GM23248 (cell line): ENCODE results near the gene KCNIP1. TPM values are rescaled to one million over a fixed set of nuclear protein-coding genes. Genes with fewer than 3 reads are reported as not detected.

ENCODE experiments used
- DNase-seq: peaks from one replicate; pipeline ENCODE4 v3.0.0-alpha.2; 2015
- H2AFZ ChIP-seq: fragments of 200-600 bp; sonication (generic); 2 replicates; pipeline ENCODE4 v1.6.1; 2016; ENCODE audit warnings: antibody characterized with exemption
- H3F3A ChIP-seq: fragments of 200-600 bp; sonication (generic); 2 replicates; pipeline ENCODE4 v1.6.1; 2016; ENCODE audit warnings: mild to moderate bottlenecking, antibody characterized with exemption, mixed run types; ENCODE audit not compliant: insufficient read depth
- H3K27ac ChIP-seq: fragments of 200-600 bp; sonication (generic); 2 replicates; pipeline ENCODE4 v1.5.1; 2016; ENCODE audit warnings: mild to moderate bottlenecking
- H3K27me3 ChIP-seq: fragments of 200-600 bp; sonication (generic); replicated peaks from 2 replicates; pipeline ENCODE4 v1.6.1; 2016; ENCODE audit warnings: mild to moderate bottlenecking; ENCODE audit not compliant: insufficient read depth
- H3K36me3 ChIP-seq: fragments of 200-600 bp; sonication (generic); 2 replicates; pipeline ENCODE4 v1.6.1; 2016; ENCODE audit warnings: low read depth, mild to moderate bottlenecking
- H3K4me1 ChIP-seq: fragments of 200-600 bp; sonication (generic); 2 replicates; pipeline ENCODE4 v1.6.1; 2016; ENCODE audit warnings: mild to moderate bottlenecking; ENCODE audit not compliant: insufficient read depth
- H3K4me2 ChIP-seq: fragments of 200-600 bp; sonication (generic); one replicate; pipeline ENCODE4 v1.6.1; 2016; ENCODE audit warnings: mild to moderate bottlenecking; ENCODE audit not compliant: unreplicated experiment
- H3K4me3 ChIP-seq: fragments of 200-600 bp; sonication (generic); 2 replicates; pipeline ENCODE4 v1.5.1; 2016; ENCODE audit warnings: mild to moderate bottlenecking
- H3K79me2 ChIP-seq: fragments of 200-600 bp; sonication (generic); 2 replicates; pipeline ENCODE4 v1.6.1; 2016; ENCODE audit warnings: mild to moderate bottlenecking; ENCODE audit not compliant: insufficient read depth
- H3K9ac ChIP-seq: fragments of 200-600 bp; sonication (generic); 2 replicates; pipeline ENCODE4 v1.6.1; 2016; ENCODE audit warnings: mild to moderate bottlenecking
- H3K9me2 ChIP-seq: fragments of 200-600 bp; sonication (generic); 2 replicates; pipeline ENCODE4 v1.6.1; 2016; ENCODE audit warnings: mixed run types, mild to moderate bottlenecking, moderate library complexity; ENCODE audit not compliant: insufficient read depth
- H3K9me3 ChIP-seq: fragments of 200-600 bp; sonication (generic); one replicate; pipeline ENCODE4 v1.6.1; 2017; ENCODE audit warnings: low read depth
- H4K20me1 ChIP-seq: fragments of 200-600 bp; sonication (generic); 2 replicates; pipeline ENCODE4 v1.6.0; 2016; ENCODE audit not compliant: insufficient read depth
- EZH2 ChIP-seq: fragments of 200-600 bp; sonication (generic); IDR thresholded peaks from 2 replicates; pipeline ENCODE4 v1.6.1; 2018; ENCODE audit warnings: antibody characterized with exemption, mild to moderate bottlenecking; ENCODE audit not compliant: insufficient read depth, poor library complexity, severe bottlenecking
- EZH2phosphoT487 ChIP-seq: fragments of 200-600 bp; sonication (generic); IDR thresholded peaks from 2 replicates; pipeline ENCODE4 v1.6.1; 2018; ENCODE audit warnings: antibody characterized with exemption, moderate library complexity, mild to moderate bottlenecking, low read depth; ENCODE audit not compliant: insufficient read depth
- WGBS, 2 experiments: methylation state at CpG; one replicate each; pipeline ENCODE4 v1.1.6; 2015 to 2017; ENCODE audit warnings: low lambda C conversion rate in 2 of 2, low coverage in 1 of 2; ENCODE audit errors: missing lambda C conversion rate in 2 of 2; 5-methylcytosine and 5-hydroxymethylcytosine counted together
- in situ Hi-C: fragments of 300-500 bp; cut with MboI; formaldehyde crosslinking; loops from 2 replicates; pipeline ENCODE4 v1.15.0; 2020
- polyA plus RNA-seq: library from polyadenylated mRNA; unstranded; fragments of >200 nt; fragmentation: Nextera tagmentation; extraction: Ambion mirVana; gene quantifications from 2 replicates; pipeline ENCODE4 v1.2.1, GENCODE V29; 2016
- total RNA-seq: library from RNA; depleted of rRNA; stranded (reverse); fragments of >200 nt; shearing (Covaris generic); gene quantifications from 2 replicates; pipeline ENCODE4 v1.2.3, GENCODE V29; 2014

KCNIP1 gene
- total and polyA plus RNA-seq, 2 experiments from 2014 or later: not detected

DNA sequence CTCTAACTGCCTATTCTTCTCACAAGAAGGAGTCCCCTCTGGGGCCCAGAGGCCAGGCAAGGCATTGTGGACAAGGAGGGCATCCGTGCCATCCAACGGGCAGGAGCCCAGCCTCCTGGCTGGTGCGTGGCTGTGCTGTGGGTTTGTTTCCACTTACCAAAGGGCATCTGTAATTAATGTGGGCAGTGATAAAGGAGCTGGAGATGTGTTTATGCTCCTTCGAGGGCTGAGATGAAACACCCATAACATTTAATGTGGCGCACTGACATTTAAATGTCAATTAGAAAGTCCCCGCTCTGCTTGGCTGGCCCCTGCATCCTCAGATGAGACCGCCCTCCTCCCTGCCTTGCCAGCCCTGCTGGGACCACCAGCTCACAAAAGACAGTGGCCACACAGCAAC is 57.1 kb downstream of the KCNIP1 start:
- in situ Hi-C loops: no loop called here

DNA sequence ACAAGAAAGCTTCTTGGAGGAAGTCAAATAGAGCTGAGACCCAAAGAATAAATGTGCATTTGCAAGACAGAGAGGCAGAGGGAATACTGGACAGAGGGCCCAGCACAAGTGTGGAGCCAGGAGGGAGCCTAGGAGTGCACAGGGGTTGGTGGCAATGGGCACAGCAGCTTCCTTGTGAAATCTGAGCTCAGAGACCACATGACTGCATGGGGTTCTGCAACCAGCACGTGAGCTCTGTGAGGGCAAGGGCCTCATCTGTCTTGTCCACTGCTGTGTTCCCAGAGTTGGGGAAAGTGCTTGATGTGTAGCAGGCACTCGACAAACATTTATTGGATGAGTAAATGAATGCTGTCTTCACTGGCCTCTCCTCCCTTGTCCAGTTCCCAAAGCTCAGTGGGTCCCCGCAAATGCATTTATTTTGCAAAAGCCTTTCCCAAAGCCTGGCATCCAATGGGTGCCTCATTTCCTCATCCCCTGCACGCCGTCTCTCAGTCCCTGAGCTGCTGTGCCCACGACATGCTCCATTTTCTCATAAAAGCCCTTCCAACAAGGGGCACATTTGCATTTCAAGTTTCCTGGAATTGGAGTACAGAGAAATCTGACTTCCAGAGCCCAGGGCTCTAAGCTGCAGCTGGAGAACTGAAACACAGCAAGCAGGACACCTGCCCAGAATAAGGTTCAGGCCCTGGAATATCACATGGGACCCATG is 58.5 kb downstream of the KCNIP1 start:
- WGBS, 2 experiments: 48 to 50% methylated on average over 6 of the region's 6 CpGs
- no peak overlapping the region for H3K4me3 ChIP-seq
- no peak overlapping the region for H3K4me2 ChIP-seq
- no peaks in the 10 kb centered on the region for H3K9me2 ChIP-seq
- peaks cover 63% of the 10 kb centered on the region for H3K27me3 ChIP-seq
- H3K9ac ChIP-seq: no peak overlapping the region
- H4K20me1 ChIP-seq: no peaks in the 10 kb centered on the region
- H3K36me3 ChIP-seq: no peaks in the 10 kb centered on the region
- no peaks in the 10 kb centered on the region for H3K9me3 ChIP-seq
- no peaks in the 10 kb centered on the region for H3F3A ChIP-seq
- in situ Hi-C loops: no loop called here
- TF ChIP-seq EZH2 (no peak), EZH2phosphoT487 (no peak)
- H2AFZ ChIP-seq: no peak overlapping the region
- no peaks in the 10 kb centered on the region for H3K4me1 ChIP-seq
- no peak for DNase-seq
- no peaks in the 10 kb centered on the region for H3K79me2 ChIP-seq
- H3K27ac ChIP-seq: no peak overlapping the region

More for the DNA sequence above, 57.1 kb downstream of the KCNIP1 start:
- Histone ChIP-seq H4K20me1 (no peaks in the 10 kb centered on the region), H3F3A (no peaks in the 10 kb centered on the region), H3K27ac (no peak overlapping the region), H3K36me3 (no peaks in the 10 kb centered on the region), H3K27me3 (peaks cover 58% of the 10 kb centered on the region), H3K9me2 (no peaks in the 10 kb centered on the region), H3K4me2 (no peak overlapping the region), H3K9me3 (no peaks in the 10 kb centered on the region), H2AFZ (no peak overlapping the region), H3K4me1 (no peaks in the 10 kb centered on the region), H3K4me3 (no peak overlapping the region), H3K79me2 (no peaks in the 10 kb centered on the region), H3K9ac (no peak overlapping the region)
- 72 to 84% methylated on average over 7 of the region's 7 CpGs for WGBS, 2 experiments
- no peak for DNase-seq
- TF ChIP-seq EZH2phosphoT487 (no peak), EZH2 (no peak)

DNA sequence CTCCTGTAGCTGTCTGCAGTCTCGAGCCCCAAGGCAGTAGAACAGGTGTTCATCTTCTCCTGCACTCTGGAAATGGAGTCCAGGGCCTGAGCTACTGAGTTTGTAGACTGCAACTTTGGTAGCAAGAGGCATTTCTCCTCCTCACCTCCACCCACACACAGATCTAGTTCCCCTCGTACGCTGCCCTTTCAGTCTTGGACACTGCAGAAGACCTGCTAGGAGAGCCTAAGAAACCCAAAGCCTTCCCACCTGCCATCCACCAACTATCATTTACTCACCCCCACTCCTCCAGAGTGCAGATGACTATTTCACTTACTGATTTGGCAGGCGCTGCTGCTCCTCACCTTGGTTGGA is 59.0 kb downstream of the KCNIP1 start:
- in situ Hi-C loops: no loop called here
- TF ChIP-seq EZH2phosphoT487 (no peak), EZH2 (no peak)
- Histone ChIP-seq H3K4me1 (no peaks in the 10 kb centered on the region), H2AFZ (no peak overlapping the region), H3K4me3 (no peak overlapping the region), H3K4me2 (no peak overlapping the region), H3K36me3 (no peaks in the 10 kb centered on the region), H3F3A (no peaks in the 10 kb centered on the region), H3K9me2 (no peaks in the 10 kb centered on the region), H3K79me2 (no peaks in the 10 kb centered on the region), H3K9me3 (no peaks in the 10 kb centered on the region), H3K9ac (no peak overlapping the region), H4K20me1 (no peaks in the 10 kb centered on the region), H3K27me3 (peaks cover 64% of the 10 kb centered on the region), H3K27ac (no peak overlapping the region)
- no peak for DNase-seq
- WGBS, 2 experiments: 28 to 32% methylated on average over 3 to 4 of the region's 4 CpGs

DNA sequence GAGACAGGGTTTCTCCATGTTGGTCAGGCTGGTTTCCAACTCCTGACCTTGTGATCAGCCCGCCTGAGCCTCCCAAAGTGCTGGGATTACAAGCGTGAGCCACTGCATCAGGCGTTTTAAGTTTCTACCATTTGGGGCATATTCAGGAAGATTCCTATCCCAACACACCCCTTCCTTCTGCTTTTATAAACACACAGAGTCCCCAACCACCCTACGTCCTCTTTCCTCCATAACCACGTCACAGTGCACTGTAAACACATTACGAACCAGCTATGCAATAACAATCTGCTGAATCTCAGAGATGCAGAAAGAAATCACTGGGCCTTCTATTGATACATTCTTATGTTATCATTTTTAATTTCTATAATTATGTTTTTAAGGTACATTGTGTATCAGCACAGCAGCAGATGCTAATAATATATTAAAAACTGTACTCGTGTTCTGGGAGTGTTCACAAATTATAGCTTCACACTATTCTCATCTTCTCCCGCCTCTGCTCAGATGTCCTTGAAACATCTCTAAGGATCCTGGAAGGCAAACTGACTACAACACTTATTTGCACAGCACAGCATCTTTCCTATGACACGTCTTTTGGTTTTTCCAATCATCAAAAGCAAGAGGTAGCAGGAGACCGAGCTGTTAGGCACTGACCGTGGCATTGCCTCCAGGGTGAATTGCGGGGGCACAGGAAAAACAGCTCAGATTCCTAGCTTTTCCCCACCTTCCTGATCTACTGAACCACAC is 60.2 kb downstream of the KCNIP1 start:
- Histone ChIP-seq H3K79me2 (no peaks in the 10 kb centered on the region), H2AFZ (no peak overlapping the region), H3K27ac (no peak overlapping the region), H3K9me3 (no peaks in the 10 kb centered on the region), H3K27me3 (peaks cover 63% of the 10 kb centered on the region), H3K4me2 (no peak overlapping the region), H3K4me1 (no peaks in the 10 kb centered on the region), H3K9ac (no peak overlapping the region), H3K4me3 (no peak overlapping the region), H3F3A (no peaks in the 10 kb centered on the region), H3K9me2 (no peaks in the 10 kb centered on the region), H3K36me3 (no peaks in the 10 kb centered on the region), H4K20me1 (no peaks in the 10 kb centered on the region)
- WGBS, 2 experiments: 63% methylated on average over 12 of the region's 12 CpGs
- TF ChIP-seq EZH2phosphoT487 (no peak), EZH2 (no peak)
- no peak for DNase-seq
- in situ Hi-C loops: no loop called here
